GM18867 (cell line): Measurements from ENCODE around the gene TSHR.
"Not testable (repeated sequence)": the region's sequence is repeated elsewhere in the genome, so short reads cannot be mapped to it uniquely, and the experiment has no call there.

Experiments used
- ATAC-seq: cut with Tn5 transposase; IDR thresholded peaks from one replicate; pipeline ENCODE4 v1.9.1; 2021; ENCODE audit warnings: mild to moderate bottlenecking, moderate library complexity; ENCODE audit not compliant: unreplicated experiment

The TSHR gene

GRCh38 chr14:80955416-80955941, at the start of gene TSHR:
Gene TSHR (plus strand): TSS chr14:80955621. CDS start chr14:80955681, 60 bp downstream.
- ATAC-seq, result no peak

GRCh38 chr14:80906336-80906735, 49.1 kb upstream of the TSHR start:
- ATAC-seq, result no peak

GRCh38 chr14:80906946-80907345, 48.5 kb upstream of the TSHR start:
- no peak for ATAC-seq

GRCh38 chr14:80912013-80912412, 43.4 kb upstream of the TSHR start:
- not testable (repeated sequence) for ATAC-seq

GRCh38 chr14:80919622-80920021, 35.8 kb upstream of the TSHR start:
- ATAC-seq, result no peak

GRCh38 chr14:80923368-80923767, 32.1 kb upstream of the TSHR start:
- no peak for ATAC-seq

GRCh38 chr14:80924365-80925103, 30.9 kb upstream of the TSHR start:
- ATAC-seq, result no peak

GRCh38 chr14:80926397-80927082, 28.9 kb upstream of the TSHR start:
- ATAC-seq, result no peak

GRCh38 chr14:80927083-80927989, 28.1 kb upstream of the TSHR start:
- ATAC-seq, result no peak

GRCh38 chr14:80930095-80930494, 25.3 kb upstream of the TSHR start:
- peak; percentile 33 for ATAC-seq

GRCh38 chr14:80930836-80931389, 24.5 kb upstream of the TSHR start:
- peak; percentile 97 for ATAC-seq

- ATAC-seq, result no peak
Observed at GRCh38 chr14:80933282-80933681, 22.1 kb upstream of the TSHR start.

GRCh38 chr14:80933686-80934085, 21.7 kb upstream of the TSHR start:
- ATAC-seq, result no peak

GRCh38 chr14:80940146-80940545, 15.3 kb upstream of the TSHR start:
- peak; percentile 35 for ATAC-seq

GRCh38 chr14:80941241-80942185, 13.9 kb upstream of the TSHR start, which contains the start of gene CEP128:
Gene CEP128 (minus strand): TSS chr14:80941738.
- ATAC-seq, result peak; percentile 98

- ATAC-seq, result peak; percentile 9
Observed at GRCh38 chr14:80942191-80942600, 13.2 kb upstream of the TSHR start.

GRCh38 chr14:80944861-80945617, 10.4 kb upstream of the TSHR start:
- ATAC-seq, result no peak

- ATAC-seq, result no peak
Observed at GRCh38 chr14:80946187-80946586, 9.2 kb upstream of the TSHR start.

- ATAC-seq, result no peak
Observed at GRCh38 chr14:80946797-80947196, 8.6 kb upstream of the TSHR start.
